Common myeloid progenitor, CD34-positive (primary cell): ENCODE data around the gene APAF1.

ENCODE experiments used
- CTCF ChIA-PET: fragments of 350-600 bp; sonication (Branson Sonifier 250); formaldehyde crosslinking; loops from one replicate; lab custom pipeline; 2021; ENCODE audit warnings: antibody characterized with exemption; lab: Charles Lee
- POLR2A ChIA-PET: fragments of 350-600 bp; sonication (Branson Sonifier 250); formaldehyde crosslinking; loops from one replicate; lab custom pipeline; 2021; ENCODE audit warnings: antibody characterized with exemption; lab: Charles Lee
- DNase-seq, 3 donors: peaks; one replicate each; pipeline versions ENCODE4 v3.0.0 to v3.0.0-alpha.2; 2013
- H3K27ac ChIP-seq, 2 experiments: 1 replicate in 1 of 2; 2 replicates in 1 of 2; pipeline ENCODE4 v1.7.0; 2013; ENCODE audit warnings: inconsistent platforms in 2 of 2, low read length in 2 of 2, mild to moderate bottlenecking in 2 of 2, low read depth in 1 of 2, moderate library complexity in 1 of 2; ENCODE audit not compliant: severe bottlenecking in 2 of 2, insufficient read depth in 1 of 2, poor library complexity in 1 of 2
- H3K27me3 ChIP-seq, 5 experiments: replicated peaks in 2 of 5; 1 replicate in 3 of 5; 2 replicates in 2 of 5; pipeline versions ENCODE4 v1.6.1 to v1.7.0; 2013; ENCODE audit warnings: low read length in 4 of 5, mild to moderate bottlenecking in 2 of 5, moderate library complexity in 2 of 5, inconsistent platforms in 1 of 5; ENCODE audit not compliant: insufficient read depth in 5 of 5, control insufficient read depth in 4 of 5
- H3K36me3 ChIP-seq, 4 experiments: 1 replicate in 2 of 4; 2 replicates in 2 of 4; pipeline versions ENCODE4 v1.6.1 to v1.7.0; 2013; ENCODE audit warnings: low read length in 3 of 4, control low read depth in 1 of 4, mild to moderate bottlenecking in 1 of 4; ENCODE audit not compliant: control insufficient read depth in 4 of 4, insufficient read depth in 4 of 4
- H3K4me1 ChIP-seq, 4 experiments: 1 replicate in 3 of 4; 2 replicates in 1 of 4; pipeline versions ENCODE4 v1.6.1 to v1.7.1; 2013; ENCODE audit warnings: low read length in 3 of 4, mild to moderate bottlenecking in 3 of 4, control low read depth in 1 of 4, inconsistent platforms in 1 of 4, moderate library complexity in 1 of 4; ENCODE audit not compliant: control insufficient read depth in 4 of 4, insufficient read depth in 4 of 4; ENCODE audit errors: control extremely low read depth in 1 of 4
- H3K4me3 ChIP-seq, 7 experiments: 1 replicate in 4 of 7; 2 replicates in 3 of 7; pipeline versions ENCODE4 v1.5.1 to v1.7.0; 2013; ENCODE audit warnings: mild to moderate bottlenecking in 7 of 7, low read length in 6 of 7, moderate library complexity in 6 of 7, inconsistent platforms in 2 of 7, low read depth in 2 of 7, control low read depth in 1 of 7; ENCODE audit not compliant: insufficient read depth in 4 of 7, control insufficient read depth in 1 of 7; ENCODE audit errors: extremely low read depth in 1 of 7
- H3K9me3 ChIP-seq, 5 experiments: 1 replicate in 4 of 5; 2 replicates in 1 of 5; pipeline versions ENCODE4 v1.6.1 to v1.7.1; 2013; ENCODE audit warnings: low read length in 4 of 5, mild to moderate bottlenecking in 2 of 5, inconsistent platforms in 1 of 5, low read depth in 1 of 5, moderate library complexity in 1 of 5; ENCODE audit not compliant: control insufficient read depth in 4 of 5, insufficient read depth in 2 of 5; ENCODE audit errors: control extremely low read depth in 1 of 5
- WGBS: methylation state at CpG from one replicate; pipeline ENCODE4 v1.1.5; 2013; ENCODE audit not compliant: insufficient coverage; 5-methylcytosine and 5-hydroxymethylcytosine counted together

The APAF1 gene

GRCh38 chr12:98771811-98772752, 127.0 kb downstream of the APAF1 start:
- H3K9me3 ChIP-seq = no peaks in the 10 kb centered on the region
- CTCF ChIA-PET = no interaction called here
- H3K4me1 ChIP-seq = no peaks in the 10 kb centered on the region
- no peak overlapping the region for H3K27ac ChIP-seq
- no peak overlapping the region for H3K4me3 ChIP-seq
- POLR2A ChIA-PET = no interaction called here
- H3K27me3 ChIP-seq = peaks cover 0 to 2% (median 0%) of the 10 kb centered on the region in 5 experiments
- DNase-seq = no peak
- WGBS = 100% methylated on average over 4 of the region's 8 CpGs
- H3K36me3 ChIP-seq = no peaks in the 10 kb centered on the region

DNA sequence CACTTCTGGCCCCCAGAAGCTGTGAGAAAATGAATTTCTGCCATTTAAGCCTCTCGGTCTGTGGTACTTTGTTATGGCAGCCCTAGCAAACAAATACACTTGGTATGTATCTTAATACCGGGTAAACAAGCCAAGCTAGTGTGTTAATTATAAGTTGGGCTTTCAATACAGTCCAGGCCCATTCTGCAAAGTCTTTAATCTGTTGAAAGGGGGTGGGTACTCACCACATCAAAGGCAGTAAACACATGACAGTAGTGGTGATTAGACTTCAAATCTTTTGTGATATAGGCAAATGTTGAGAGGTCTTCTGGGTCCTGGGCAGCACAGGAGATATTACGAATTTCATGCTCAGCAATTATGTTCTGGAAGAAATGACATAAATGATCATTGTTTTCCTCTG, 127.7 kb downstream of the APAF1 start:
- H3K36me3 ChIP-seq = no peaks in the 10 kb centered on the region
- ChIA-PET POLR2A (no interaction called here), CTCF (interaction anchor here (0.7 kb wide), 1 partner anchor 11 kb away, joined by 3 read pairs; no protein-coding TSS in a partner anchor)
- 100% methylated on average over 1 of the region's 3 CpGs for WGBS
- H3K4me1 ChIP-seq = no peaks in the 10 kb centered on the region
- no peak overlapping the region for H3K4me3 ChIP-seq
- H3K9me3 ChIP-seq = no peaks in the 10 kb centered on the region
- no peak for DNase-seq
- no peak overlapping the region for H3K27ac ChIP-seq
- H3K27me3 ChIP-seq = peaks cover 0 to 2% (median 0%) of the 10 kb centered on the region in 5 experiments

DNA sequence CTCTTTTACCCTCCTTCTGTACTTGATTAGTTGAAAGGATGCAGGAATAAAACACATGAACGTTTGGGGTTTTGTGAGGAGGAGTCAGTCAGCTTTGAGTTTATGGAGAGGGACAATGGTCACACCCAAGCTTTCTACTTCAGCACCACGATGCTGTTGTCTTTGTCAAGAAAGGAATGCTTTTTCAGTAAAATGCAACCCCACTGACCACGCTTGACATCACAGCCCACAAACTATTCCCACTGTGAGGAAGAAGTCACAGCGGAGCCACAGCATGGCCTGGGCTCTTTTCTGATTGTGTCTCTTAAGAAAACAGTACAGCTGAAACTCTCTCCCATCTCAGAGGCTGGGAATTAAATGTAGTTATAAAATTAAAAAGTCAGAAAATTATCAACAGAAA, 135.2 kb downstream of the APAF1 start:
- H3K27me3 ChIP-seq = peaks cover 0 to 4% (median 2%) of the 10 kb centered on the region in 5 experiments
- H3K4me1 ChIP-seq = no peaks in the 10 kb centered on the region
- H3K9me3 ChIP-seq = no peaks in the 10 kb centered on the region
- POLR2A ChIA-PET = no interaction called here
- H3K27ac ChIP-seq = no peak overlapping the region
- 80% methylated on average over 2 of the region's 4 CpGs for WGBS
- no peaks in the 10 kb centered on the region for H3K36me3 ChIP-seq
- DNase-seq = no peak
- CTCF ChIA-PET = no interaction called here
- no peak overlapping the region for H3K4me3 ChIP-seq

DNA sequence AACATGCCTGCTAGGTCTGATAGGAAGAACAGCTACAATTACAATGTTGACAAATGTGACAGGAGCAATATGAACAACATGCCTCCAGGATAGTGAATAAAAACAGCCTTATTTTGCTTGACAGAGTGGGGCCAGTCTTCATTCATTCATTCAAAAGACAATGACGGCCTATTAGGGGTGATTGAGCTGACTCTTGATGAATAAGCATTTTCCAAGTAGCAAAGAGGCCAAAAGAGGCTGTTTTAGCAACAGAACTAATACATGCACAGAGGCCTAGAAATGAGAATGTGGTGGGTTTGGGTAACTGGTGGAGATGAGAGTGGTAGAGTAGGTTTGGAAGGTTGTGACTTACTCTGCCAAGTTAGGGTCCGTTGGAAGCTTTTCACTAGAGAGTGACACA, 138.3 kb downstream of the APAF1 start:
- no peak overlapping the region for H3K4me3 ChIP-seq
- no peaks in the 10 kb centered on the region for H3K36me3 ChIP-seq
- no peak overlapping the region for H3K27ac ChIP-seq
- peaks cover 0 to 5% (median 2%) of the 10 kb centered on the region in 5 experiments for H3K27me3 ChIP-seq
- CTCF ChIA-PET = no interaction called here
- WGBS = 100% methylated on average over 2 of the region's 2 CpGs
- no peak for DNase-seq
- no peaks in the 10 kb centered on the region for H3K9me3 ChIP-seq
- no peaks in the 10 kb centered on the region for H3K4me1 ChIP-seq
- POLR2A ChIA-PET = no interaction called here
